Neuronal stem cell (in vitro differentiated cells): ENCODE data around the gene UBE3D.
"Not testable (repeated sequence)": the region's sequence is repeated elsewhere in the genome, so short reads cannot be mapped to it uniquely, and the experiment has no call there.

ENCODE experiments used
- DNase-seq: peaks from one replicate; pipeline ENCODE4 v3.0.0-alpha.2; 2013; ENCODE audit warnings: low spot score
- H2AFZ ChIP-seq: one replicate; pipeline ENCODE4 v1.6.1; 2013; ENCODE audit warnings: mild to moderate bottlenecking, low read length, inconsistent platforms
- H2AK5ac ChIP-seq: 2 replicates; pipeline ENCODE4 v1.6.1; 2013; ENCODE audit warnings: low read depth, mild to moderate bottlenecking, inconsistent platforms, low read length, moderate library complexity, mixed read lengths
- H2BK120ac ChIP-seq: 2 replicates; pipeline ENCODE4 v1.6.1; 2013; ENCODE audit warnings: low read depth, mild to moderate bottlenecking, inconsistent platforms, low read length, moderate library complexity, mixed read lengths
- H2BK12ac ChIP-seq: one replicate; pipeline ENCODE4 v1.6.1; 2013; ENCODE audit warnings: low read length, inconsistent platforms
- H2BK15ac ChIP-seq: 2 replicates; pipeline ENCODE4 v1.6.1; 2013; ENCODE audit warnings: mild to moderate bottlenecking, low read length, inconsistent platforms, mixed read lengths
- H2BK5ac ChIP-seq: one replicate; pipeline ENCODE4 v1.6.1; 2013; ENCODE audit warnings: inconsistent platforms, mild to moderate bottlenecking, low read length, moderate library complexity
- H3K14ac ChIP-seq: one replicate; pipeline ENCODE4 v1.6.1; 2013; ENCODE audit warnings: low read length, inconsistent platforms
- H3K18ac ChIP-seq: 2 replicates; pipeline ENCODE4 v1.6.1; 2013; ENCODE audit warnings: low read length, inconsistent platforms
- H3K23ac ChIP-seq: 2 replicates; pipeline ENCODE4 v1.6.1; 2013; ENCODE audit warnings: low read depth, mild to moderate bottlenecking, mixed read lengths, low read length, inconsistent platforms; ENCODE audit not compliant: poor library complexity
- H3K27ac ChIP-seq: replicated peaks from 3 replicates; pipeline ENCODE4 v1.5.1; 2013; ENCODE audit warnings: low read length, inconsistent platforms
- H3K27me3 ChIP-seq, 3 experiments: 2 replicates each; pipeline ENCODE4 v1.6.1; 2013; ENCODE audit warnings: low read length in 3 of 3, mild to moderate bottlenecking in 2 of 3, inconsistent platforms in 1 of 3, low read depth in 1 of 3, mixed read lengths in 1 of 3, moderate library complexity in 1 of 3; ENCODE audit not compliant: control insufficient read depth in 3 of 3, insufficient read depth in 3 of 3
- H3K36me3 ChIP-seq, 2 donors: replicated peaks in 1 of 2; 2 replicates each; pipeline ENCODE4 v1.6.1; 2013; ENCODE audit warnings: low read length in 2 of 2; ENCODE audit not compliant: control insufficient read depth in 2 of 2, insufficient read depth in 2 of 2
- H3K4ac ChIP-seq: 2 replicates; pipeline ENCODE4 v1.6.1; 2013; ENCODE audit warnings: inconsistent platforms, mild to moderate bottlenecking, low read length, moderate library complexity
- H3K4me1 ChIP-seq, 2 donors: 1 replicate in 1 of 2; 2 replicates in 1 of 2; pipeline ENCODE4 v1.6.1; 2013; ENCODE audit warnings: low read length in 2 of 2, low read depth in 1 of 2; ENCODE audit not compliant: control insufficient read depth in 2 of 2, insufficient read depth in 1 of 2
- H3K4me2 ChIP-seq: one replicate; pipeline ENCODE4 v1.6.1; 2013; ENCODE audit warnings: mild to moderate bottlenecking, low read length, inconsistent platforms; ENCODE audit not compliant: insufficient read depth, poor library complexity, severe bottlenecking
- H3K4me3 ChIP-seq, 2 donors: 2 replicates each; pipeline ENCODE4 v1.5.1; 2013; ENCODE audit warnings: low read length in 2 of 2, mild to moderate bottlenecking in 2 of 2, inconsistent platforms in 1 of 2, moderate library complexity in 1 of 2
- H3K79me1 ChIP-seq: one replicate; pipeline ENCODE4 v1.6.1; 2013; ENCODE audit warnings: low read depth, mild to moderate bottlenecking, inconsistent platforms, low read length, moderate library complexity
- H3K9ac ChIP-seq: one replicate; pipeline ENCODE4 v1.6.1; 2013; ENCODE audit warnings: mild to moderate bottlenecking, low read depth, low read length, inconsistent platforms; ENCODE audit not compliant: poor library complexity
- H3K9me3 ChIP-seq, 2 donors: replicated peaks in 1 of 2; 2 replicates each; pipeline versions ENCODE3 to v1.6.1; 2013; ENCODE audit warnings: low read length in 2 of 2, mild to moderate bottlenecking in 2 of 2, inconsistent platforms in 1 of 2, low read depth in 1 of 2, mixed read lengths in 1 of 2, moderate library complexity in 1 of 2; ENCODE audit not compliant: control insufficient read depth in 2 of 2, insufficient read depth in 1 of 2
- H4K8ac ChIP-seq: one replicate; pipeline ENCODE4 v1.6.1; 2013; ENCODE audit warnings: low read depth, mild to moderate bottlenecking, inconsistent platforms, low read length, moderate library complexity
- H4K91ac ChIP-seq: one replicate; pipeline ENCODE4 v1.6.1; 2013; ENCODE audit warnings: low read length, low read depth, mild to moderate bottlenecking, inconsistent platforms; ENCODE audit not compliant: poor library complexity
- WGBS, 2 donors: extraction: QIAGEN DNeasy Blood & Tissue Kit; methylation state at CpG; one replicate each; pipeline ENCODE4 v1.1.7; 2013; ENCODE audit warnings: missing lambda C conversion rate in 2 of 2, mixed read lengths in 1 of 2; ENCODE audit not compliant: insufficient read length in 2 of 2, insufficient replicate concordance in 1 of 2; ENCODE audit errors: extremely low coverage in 2 of 2; 5-methylcytosine and 5-hydroxymethylcytosine counted together

UBE3D gene

GRCh38 chr6:83031689-83032088 is 34.0 kb downstream of the UBE3D start:
- no peak for DNase-seq
- no peak overlapping the region for H2BK5ac ChIP-seq
- WGBS, 2 donors: no CpG with 5 or more reads among the region's 6 CpGs

GRCh38 chr6:83019741-83020140 is 45.9 kb downstream of the UBE3D start:
- Histone ChIP-seq H2BK120ac (no peak overlapping the region), H3K14ac (no peak overlapping the region), H3K4me2 (no peak overlapping the region), H3K27me3 (no peaks in the 10 kb centered on the region), H3K79me1 (no peaks in the 10 kb centered on the region), H3K4me1 (no peaks in the 10 kb centered on the region), H2BK15ac (no peak overlapping the region), H3K23ac (no peak overlapping the region), H2BK12ac (no peak overlapping the region), H2BK5ac (no peak overlapping the region), H2AK5ac (no peak overlapping the region), H3K9me3 (peaks cover 3 to 4% of the 10 kb centered on the region in 2 donors), H3K9ac (no peak overlapping the region), H2AFZ (no peak overlapping the region), H3K4me3 (no peak overlapping the region), H3K36me3 (peaks cover 5 to 31% of the 10 kb centered on the region in 2 donors), H3K18ac (no peak overlapping the region), H4K91ac (no peak overlapping the region), H3K4ac (no peak overlapping the region), H3K27ac (no peak overlapping the region), H4K8ac (no peak overlapping the region)
- DNase-seq: no peak
- WGBS, 2 donors: no CpG with 5 or more reads among the region's 4 CpGs

More at GRCh38 chr6:83031689-83032088, 34.0 kb downstream of the UBE3D start:
- Histone ChIP-seq H2BK120ac (no peak overlapping the region), H2AFZ (no peak overlapping the region), H3K14ac (no peak overlapping the region), H3K9ac (no peak overlapping the region), H3K23ac (no peak overlapping the region), H3K4me3 (no peak overlapping the region), H3K18ac (no peak overlapping the region), H3K79me1 (no peaks in the 10 kb centered on the region), H3K4me1 (no peaks in the 10 kb centered on the region), H4K91ac (no peak overlapping the region), H3K27me3 (no peaks in the 10 kb centered on the region), H3K4ac (no peak overlapping the region), H2BK12ac (no peak overlapping the region), H3K36me3 (peaks cover 9 to 16% of the 10 kb centered on the region in 2 donors), H3K4me2 (no peak overlapping the region), H3K9me3 (peaks cover 14 to 18% of the 10 kb centered on the region in 2 donors), H2AK5ac (no peak overlapping the region), H3K27ac (no peak overlapping the region), H2BK15ac (no peak overlapping the region), H4K8ac (no peak overlapping the region)

GRCh38 chr6:83011131-83011530 is 54.5 kb downstream of the UBE3D start:
- H2BK12ac ChIP-seq, H3K4me1 ChIP-seq, H3K27ac ChIP-seq, H3K79me1 ChIP-seq, H2AFZ ChIP-seq, H2BK5ac ChIP-seq, H3K18ac ChIP-seq, H3K9me3 ChIP-seq, H3K9ac ChIP-seq, H3K23ac ChIP-seq, H3K27me3 ChIP-seq, H2BK15ac ChIP-seq, H4K91ac ChIP-seq, H2AK5ac ChIP-seq, H2BK120ac ChIP-seq, H4K8ac ChIP-seq, H3K4me2 ChIP-seq, H3K4me3 ChIP-seq, H3K4ac ChIP-seq, DNase-seq, H3K14ac ChIP-seq: not testable (repeated sequence)
- no CpG with 5 or more reads among the region's 3 CpGs for WGBS, 2 donors
- H3K36me3 ChIP-seq: peaks cover 9 to 17% of the 10 kb centered on the region in 2 donors

GRCh38 chr6:83008626-83009025 is 57.0 kb downstream of the UBE3D start:
- no peak overlapping the region for H3K14ac ChIP-seq
- H2BK15ac ChIP-seq: no peak overlapping the region
- DNase-seq: no peak
- peaks cover 8 to 9% of the 10 kb centered on the region in 2 donors for H3K36me3 ChIP-seq
- no peak overlapping the region for H3K4ac ChIP-seq
- H2BK5ac ChIP-seq: no peak overlapping the region
- no peaks in the 10 kb centered on the region for H3K9me3 ChIP-seq
- H2AK5ac ChIP-seq: no peak overlapping the region
- H3K4me1 ChIP-seq: no peaks in the 10 kb centered on the region
- H2AFZ ChIP-seq: no peak overlapping the region
- H2BK12ac ChIP-seq: no peak overlapping the region
- H3K79me1 ChIP-seq: no peaks in the 10 kb centered on the region
- H4K91ac ChIP-seq: no peak overlapping the region
- no CpG with 5 or more reads among the region's 1 CpG for WGBS, 2 donors
- H2BK120ac ChIP-seq: no peak overlapping the region
- H3K9ac ChIP-seq: no peak overlapping the region
- no peak overlapping the region for H3K4me3 ChIP-seq
- no peak overlapping the region for H4K8ac ChIP-seq
- no peak overlapping the region for H3K23ac ChIP-seq
- H3K18ac ChIP-seq: no peak overlapping the region
- H3K27me3 ChIP-seq: no peaks in the 10 kb centered on the region
- H3K4me2 ChIP-seq: no peak overlapping the region
- no peak overlapping the region for H3K27ac ChIP-seq
